A549 (cell line): ENCODE results near the gene CAMTA1. TPM values are rescaled to one million over a fixed set of nuclear protein-coding genes. Genes with fewer than 3 reads are reported as not detected.

ENCODE experiments used
- ATAC-seq, 2 experiments: fragments of 200-7000 bp in 1 of 2; fragments of >200 bp in 1 of 2; cut with Nextera tagmentation in 1 of 2; cut with Tn5 transposase in 1 of 2; 3 replicates each; pipeline versions ENCODE4 v1.8.0 to v1.9.1; 2018 to 2020; ENCODE audit warnings: mild to moderate bottlenecking in 1 of 2, moderate library complexity in 1 of 2
- CTCF ChIA-PET: fragments of 300-600 bp; sonication (Branson Sonifier 250); formaldehyde crosslinking; extraction: SDS; loops from one replicate; lab custom pipeline; 2021; ENCODE audit warnings: antibody characterized with exemption, inconsistent platforms; lab: Yijun Ruan, JAX
- POLR2A ChIA-PET: fragments of 350-600 bp; formaldehyde crosslinking; extraction: SDS; loops from one replicate; lab custom pipeline; 2021; ENCODE audit warnings: antibody characterized with exemption, inconsistent platforms; lab: Yijun Ruan, JAX
- DNase-seq, 2 experiments: peaks; one replicate each; pipeline versions ENCODE4 v3.0.0 to v3.0.0-alpha.2; 2011 to 2016; ENCODE audit warnings: low read depth in 1 of 2, low spot score in 1 of 2
- FAIRE-seq: peaks from 2 replicates; lab custom pipeline; 2011; peaks lifted over from hg19 to GRCh38; lab: Jason Lieb, UNC
- H3K27ac ChIP-seq, 2 experiments: fragments of >200 bp; sonication (Bioruptor Twin); formaldehyde crosslinking; 3 replicates each; pipeline ENCODE4 v1.5.1; 2016 to 2017
- H3K4me1 ChIP-seq: fragments of >200 bp; sonication (Bioruptor Twin); formaldehyde crosslinking; 3 replicates; pipeline ENCODE4 v1.6.1; 2016
- H3K4me2 ChIP-seq: fragments of >200 bp; sonication (Bioruptor Twin); formaldehyde crosslinking; 3 replicates; pipeline ENCODE4 v1.6.1; 2016
- H3K4me3 ChIP-seq: fragments of >200 bp; sonication (Bioruptor Twin); formaldehyde crosslinking; 3 replicates; pipeline ENCODE4 v1.5.1; 2016
- H3K9me3 ChIP-seq: fragments of >200 bp; sonication (Bioruptor Twin); formaldehyde crosslinking; 3 replicates; pipeline ENCODE4 v1.6.1; 2016
- BHLHE40 ChIP-seq: IDR thresholded peaks from 2 replicates; pipeline ENCODE4 v1.6.1; 2012; ENCODE audit warnings: low read depth, low read length, inconsistent platforms
- CEBPB ChIP-seq, 2 experiments: fragments of >200 bp in 1 of 2; sonication (Bioruptor Twin) in 1 of 2; formaldehyde crosslinking in 1 of 2; IDR thresholded peaks; 2 replicates each; pipeline ENCODE4 v1.6.1; 2012 to 2016
- EHF ChIP-seq: fragments of 250-450 bp; sonication (Bioruptor Pico); IDR thresholded peaks from 2 replicates; pipeline ENCODE4 v1.5.0; 2020; ENCODE audit warnings: mild to moderate bottlenecking
- ESRRA ChIP-seq: fragments of 150-350 bp; IDR thresholded peaks from 2 replicates; pipeline ENCODE4 v1.6.1; 2014; ENCODE audit warnings: mild to moderate bottlenecking, low read length, borderline replicate concordance
- FOXS1 ChIP-seq: fragments of 250-450 bp; sonication (Bioruptor Pico); IDR thresholded peaks from 2 replicates; pipeline ENCODE4 v1.5.0; 2020; ENCODE audit warnings: mild to moderate bottlenecking, moderate library complexity
- HES2 ChIP-seq: fragments of >200 bp; sonication (Bioruptor Twin); formaldehyde crosslinking; IDR thresholded peaks from 2 replicates; pipeline ENCODE4 v1.6.1; 2016
- HOXA7 ChIP-seq: fragments of 250-450 bp; sonication (Bioruptor Pico); IDR thresholded peaks from 2 replicates; pipeline ENCODE4 v1.5.0; 2020; ENCODE audit warnings: mild to moderate bottlenecking, moderate library complexity
- JUN ChIP-seq, 2 experiments: fragments of >200 bp; sonication (Bioruptor Twin); formaldehyde crosslinking; IDR thresholded peaks; 2 replicates in 1 of 2; 3 replicates in 1 of 2; pipeline ENCODE4 v1.6.1; 2016 to 2017
- MAFK ChIP-seq: fragments of 450-650 bp; IDR thresholded peaks from 2 replicates; pipeline ENCODE4 v1.6.1; 2014; ENCODE audit not compliant: partially characterized antibody
- MAZ ChIP-seq: fragments of 150-350 bp; IDR thresholded peaks from 2 replicates; pipeline ENCODE4 v1.6.1; 2014; ENCODE audit warnings: antibody characterized with exemption, low read depth, low read length, borderline replicate concordance
- PBX3 ChIP-seq: IDR thresholded peaks from 2 replicates; pipeline ENCODE4 v1.6.1; 2012
- POLR2AphosphoS2 ChIP-seq: conservative IDR thresholded peaks from 2 replicates; pipeline ENCODE4 v1.6.1; 2012; ENCODE audit warnings: low read length, improper control_type of control experiment, inconsistent platforms
- RAD21 ChIP-seq, 2 experiments: fragments of >200 bp in 1 of 2; sonication (Bioruptor Twin) in 1 of 2; formaldehyde crosslinking in 1 of 2; IDR thresholded peaks in 1 of 2; conservative IDR thresholded peaks in 1 of 2; 2 replicates in 1 of 2; 3 replicates in 1 of 2; pipeline ENCODE4 v1.6.1; 2012 to 2018; ENCODE audit warnings: inconsistent platforms in 1 of 2
- RARB ChIP-seq: fragments of 250-450 bp; sonication (Bioruptor Pico); IDR thresholded peaks from 2 replicates; pipeline ENCODE4 v1.8.0; 2021; ENCODE audit warnings: mild to moderate bottlenecking, moderate library complexity
- RFX5 ChIP-seq: fragments of 450-650 bp; IDR thresholded peaks from 2 replicates; pipeline ENCODE4 v1.7.1; 2014; ENCODE audit warnings: antibody characterized with exemption, mild to moderate bottlenecking, moderate library complexity
- RNF2 ChIP-seq: fragments of 200-600 bp; sonication (generic); IDR thresholded peaks from 2 replicates; pipeline ENCODE4 v1.6.1; 2016; ENCODE audit warnings: low read depth, mild to moderate bottlenecking, antibody characterized with exemption, moderate library complexity, borderline replicate concordance
- SMC3 ChIP-seq: fragments of >200 bp; sonication (Bioruptor Twin); formaldehyde crosslinking; IDR thresholded peaks from 3 replicates; pipeline ENCODE4 v1.6.1; 2018; ENCODE audit warnings: inconsistent platforms
- SREBF2 ChIP-seq: fragments of 450-650 bp; IDR thresholded peaks from 2 replicates; pipeline ENCODE4 v1.6.1; 2014; ENCODE audit warnings: mild to moderate bottlenecking, moderate library complexity
- ZC3H11A ChIP-seq: fragments of 450-650 bp; IDR thresholded peaks from 2 replicates; pipeline ENCODE4 v1.6.1; 2014; ENCODE audit warnings: antibody characterized with exemption, mild to moderate bottlenecking
- ZFP36 ChIP-seq: fragments of 450-650 bp; IDR thresholded peaks from 2 replicates; pipeline ENCODE4 v1.6.1; 2014; ENCODE audit warnings: borderline replicate concordance; ENCODE audit not compliant: partially characterized antibody
- WGBS: methylation state at CpG from one replicate; pipeline ENCODE4 v1.1.6; 2017; ENCODE audit errors: missing lambda C conversion rate; 5-methylcytosine and 5-hydroxymethylcytosine counted together
- polyA plus RNA-seq, 4 experiments: library from polyadenylated mRNA; depleted of rRNA in 3 of 4; stranded (reverse); fragments of >200 nt; fragmentation: RNase III in 1 of 4; extraction: RNeasy Plus Mini Kit Qiagen cat#74134 plus additional on column Dnase treatment in 1 of 4; gene quantifications; 2 replicates in 3 of 4; 3 replicates in 1 of 4; pipeline ENCODE4 v1.2.3, GENCODE V29; 2011 to 2017
- TF ChIP-seq, protein P1 (sequence below): IDR thresholded peaks from 2 replicates; pipeline ENCODE4 v1.6.1; 2012; ENCODE audit warnings: low read depth, borderline replicate concordance
- TF ChIP-seq, protein P2 (sequence below): fragments of >200 bp; sonication (Bioruptor Twin); formaldehyde crosslinking; IDR thresholded peaks from 3 replicates; pipeline ENCODE4 v1.5.1; 2016
- TF ChIP-seq, protein P3 (sequence below): IDR thresholded peaks from 2 replicates; pipeline ENCODE4 v1.6.1; 2012
- TF ChIP-seq, protein P4 (sequence below): fragments of 200-600 bp; sonication (generic); IDR thresholded peaks from 2 replicates; pipeline ENCODE4 v1.6.1; 2016; ENCODE audit warnings: antibody characterized with exemption, mild to moderate bottlenecking, moderate library complexity

The CAMTA1 gene
- polyA plus RNA-seq, 2 of the 4 experiments (the other 2 are of a cell fraction): 58.8 to 75.0 TPM

DNA sequence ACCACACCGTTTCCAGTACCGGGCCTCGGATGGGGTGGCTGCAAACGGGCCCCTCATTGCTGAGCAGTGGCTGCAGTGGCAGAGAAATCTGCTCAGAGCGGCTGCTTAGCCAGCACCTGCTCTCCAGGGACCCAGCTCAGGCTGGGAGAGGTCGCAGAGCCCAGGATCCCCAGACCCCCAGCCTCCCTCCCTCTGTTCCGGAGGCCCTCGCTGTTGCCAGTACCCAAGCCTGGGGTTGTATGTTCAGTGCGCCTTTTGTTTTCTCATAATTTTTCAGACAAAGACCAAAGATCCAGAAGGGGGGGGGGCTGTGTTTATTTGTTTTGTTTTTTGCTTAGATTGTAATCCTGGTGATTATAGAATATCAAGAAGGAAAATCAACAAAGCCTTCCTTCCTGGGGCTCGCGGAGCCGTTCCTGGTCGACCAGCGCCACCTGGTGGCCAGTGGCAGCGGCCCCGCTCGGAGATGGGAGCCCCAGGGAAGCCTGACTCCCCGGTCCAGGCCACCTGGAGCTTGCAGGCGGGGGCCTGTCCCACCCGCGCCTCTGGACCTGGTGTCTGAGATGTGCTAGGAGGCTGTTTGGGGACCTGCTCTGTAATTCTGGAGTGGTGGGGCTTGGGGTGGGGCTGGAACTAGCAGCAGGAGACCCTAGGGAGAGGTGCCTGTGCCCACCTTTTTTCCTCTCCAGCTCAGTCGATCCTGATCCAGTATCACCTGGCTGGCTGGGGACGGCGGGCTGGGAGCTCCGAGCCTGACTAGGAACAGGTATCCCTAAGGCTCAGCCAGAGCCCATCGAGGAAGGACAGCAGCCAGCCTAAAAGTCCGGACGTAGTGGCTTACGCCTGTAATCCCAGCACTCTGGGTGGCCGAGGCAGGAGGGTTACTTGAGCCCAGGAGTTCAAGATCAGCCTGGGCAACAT is 862.0 kb downstream of the CAMTA1 start:
- ATAC-seq: peak; percentile 69 to 92; a peak in 5 of 6 replicates
- Histone ChIP-seq H3K4me3 (no peak overlapping the region), H3K27ac (peak overlapping the region; percentile 55 to 92)
- POLR2A ChIA-PET: interaction anchor here (0.5 kb wide), 1 partner anchor 490 kb away, joined by 11 read pairs; no protein-coding TSS in a partner anchor
- TF ChIP-seq, protein P1, sequence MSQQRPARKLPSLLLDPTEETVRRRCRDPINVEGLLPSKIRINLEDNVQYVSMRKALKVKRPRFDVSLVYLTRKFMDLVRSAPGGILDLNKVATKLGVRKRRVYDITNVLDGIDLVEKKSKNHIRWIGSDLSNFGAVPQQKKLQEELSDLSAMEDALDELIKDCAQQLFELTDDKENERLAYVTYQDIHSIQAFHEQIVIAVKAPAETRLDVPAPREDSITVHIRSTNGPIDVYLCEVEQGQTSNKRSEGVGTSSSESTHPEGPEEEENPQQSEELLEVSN: no peak
- TF ChIP-seq, protein P2, sequence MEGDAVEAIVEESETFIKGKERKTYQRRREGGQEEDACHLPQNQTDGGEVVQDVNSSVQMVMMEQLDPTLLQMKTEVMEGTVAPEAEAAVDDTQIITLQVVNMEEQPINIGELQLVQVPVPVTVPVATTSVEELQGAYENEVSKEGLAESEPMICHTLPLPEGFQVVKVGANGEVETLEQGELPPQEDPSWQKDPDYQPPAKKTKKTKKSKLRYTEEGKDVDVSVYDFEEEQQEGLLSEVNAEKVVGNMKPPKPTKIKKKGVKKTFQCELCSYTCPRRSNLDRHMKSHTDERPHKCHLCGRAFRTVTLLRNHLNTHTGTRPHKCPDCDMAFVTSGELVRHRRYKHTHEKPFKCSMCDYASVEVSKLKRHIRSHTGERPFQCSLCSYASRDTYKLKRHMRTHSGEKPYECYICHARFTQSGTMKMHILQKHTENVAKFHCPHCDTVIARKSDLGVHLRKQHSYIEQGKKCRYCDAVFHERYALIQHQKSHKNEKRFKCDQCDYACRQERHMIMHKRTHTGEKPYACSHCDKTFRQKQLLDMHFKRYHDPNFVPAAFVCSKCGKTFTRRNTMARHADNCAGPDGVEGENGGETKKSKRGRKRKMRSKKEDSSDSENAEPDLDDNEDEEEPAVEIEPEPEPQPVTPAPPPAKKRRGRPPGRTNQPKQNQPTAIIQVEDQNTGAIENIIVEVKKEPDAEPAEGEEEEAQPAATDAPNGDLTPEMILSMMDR: peak; percentile 83
- no peak for TF ChIP-seq JUN (IDR thresholded peaks at IDR 0.05)
- no peak for TF ChIP-seq MAZ
- TF ChIP-seq RNF2: no peak
- no peak for TF ChIP-seq BHLHE40
- TF ChIP-seq PBX3: no peak
- peak; percentile 93 for TF ChIP-seq SMC3
- TF ChIP-seq EHF (CRISPR knock-in tag): no peak
- TF ChIP-seq, protein P3, sequence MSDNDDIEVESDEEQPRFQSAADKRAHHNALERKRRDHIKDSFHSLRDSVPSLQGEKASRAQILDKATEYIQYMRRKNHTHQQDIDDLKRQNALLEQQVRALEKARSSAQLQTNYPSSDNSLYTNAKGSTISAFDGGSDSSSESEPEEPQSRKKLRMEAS: 0 out of 2 replicates have a peak, but pooled peaks have one; percentile 15
- no peak for TF ChIP-seq ZFP36
- TF ChIP-seq HES2: no peak
- peak; percentile 90 to 97 for TF ChIP-seq RAD21 (conservative IDR thresholded peaks at IDR 0.05 in 1 of 2, IDR thresholded peaks at IDR 0.05 in 1 of 2)
- TF ChIP-seq ESRRA: no peak
- no peak for TF ChIP-seq FOXS1 (CRISPR knock-in tag)
- TF ChIP-seq, all 56 proteins: peak for 4
- DNase-seq: peak; percentile 46 to 88
- no peaks in the 10 kb centered on the region for H3K9me3 ChIP-seq
- FAIRE-seq: no peak
- no peak overlapping the region for H3K4me2 ChIP-seq
- WGBS: 40% methylated on average over 5 of the region's 30 CpGs
- CTCF ChIA-PET: interaction anchor here (0.6 to 3.9 kb wide), 37 partner anchors 12 to 929 kb away, joined by 3 to 49 read pairs (median 4); no protein-coding TSS in a partner anchor
- H3K4me1 ChIP-seq: peaks cover 4% of the 10 kb centered on the region; the same call in 2 of the 3 replicates

- peak overlapping the region; percentile 38 to 92; a peak in 5 of 6 replicates for H3K27ac ChIP-seq
- DNase-seq: peak in 1 of 2 experiments; percentile 14
- TF ChIP-seq BHLHE40: no peak
- no peak for TF ChIP-seq MAFK
- no peak for TF ChIP-seq HOXA7 (CRISPR knock-in tag)
- TF ChIP-seq SREBF2: no peak
- TF ChIP-seq SMC3: no peak
- no peak for TF ChIP-seq POLR2AphosphoS2
- TF ChIP-seq CEBPB (IDR thresholded peaks at IDR 0.05): no peak
- TF ChIP-seq, protein P4, sequence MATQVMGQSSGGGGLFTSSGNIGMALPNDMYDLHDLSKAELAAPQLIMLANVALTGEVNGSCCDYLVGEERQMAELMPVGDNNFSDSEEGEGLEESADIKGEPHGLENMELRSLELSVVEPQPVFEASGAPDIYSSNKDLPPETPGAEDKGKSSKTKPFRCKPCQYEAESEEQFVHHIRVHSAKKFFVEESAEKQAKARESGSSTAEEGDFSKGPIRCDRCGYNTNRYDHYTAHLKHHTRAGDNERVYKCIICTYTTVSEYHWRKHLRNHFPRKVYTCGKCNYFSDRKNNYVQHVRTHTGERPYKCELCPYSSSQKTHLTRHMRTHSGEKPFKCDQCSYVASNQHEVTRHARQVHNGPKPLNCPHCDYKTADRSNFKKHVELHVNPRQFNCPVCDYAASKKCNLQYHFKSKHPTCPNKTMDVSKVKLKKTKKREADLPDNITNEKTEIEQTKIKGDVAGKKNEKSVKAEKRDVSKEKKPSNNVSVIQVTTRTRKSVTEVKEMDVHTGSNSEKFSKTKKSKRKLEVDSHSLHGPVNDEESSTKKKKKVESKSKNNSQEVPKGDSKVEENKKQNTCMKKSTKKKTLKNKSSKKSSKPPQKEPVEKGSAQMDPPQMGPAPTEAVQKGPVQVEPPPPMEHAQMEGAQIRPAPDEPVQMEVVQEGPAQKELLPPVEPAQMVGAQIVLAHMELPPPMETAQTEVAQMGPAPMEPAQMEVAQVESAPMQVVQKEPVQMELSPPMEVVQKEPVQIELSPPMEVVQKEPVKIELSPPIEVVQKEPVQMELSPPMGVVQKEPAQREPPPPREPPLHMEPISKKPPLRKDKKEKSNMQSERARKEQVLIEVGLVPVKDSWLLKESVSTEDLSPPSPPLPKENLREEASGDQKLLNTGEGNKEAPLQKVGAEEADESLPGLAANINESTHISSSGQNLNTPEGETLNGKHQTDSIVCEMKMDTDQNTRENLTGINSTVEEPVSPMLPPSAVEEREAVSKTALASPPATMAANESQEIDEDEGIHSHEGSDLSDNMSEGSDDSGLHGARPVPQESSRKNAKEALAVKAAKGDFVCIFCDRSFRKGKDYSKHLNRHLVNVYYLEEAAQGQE: no peak
- TF ChIP-seq ZC3H11A: no peak
- no peak for TF ChIP-seq ESRRA
- no peak for TF ChIP-seq RARB (CRISPR knock-in tag)
- TF ChIP-seq JUN (IDR thresholded peaks at IDR 0.05): no peak
- TF ChIP-seq RFX5: no peak
- TF ChIP-seq, all 56 proteins: peak for 0
- ChIA-PET POLR2A (no interaction called here), CTCF (interaction anchor here (0.8 to 3.9 kb wide), 9 partner anchors 9 to 947 kb away, joined by 3 to 49 read pairs (median 4); partner anchors contain the start of gene DNAJC11)
- Histone ChIP-seq H3K9me3 (no peaks in the 10 kb centered on the region), H3K4me2 (no peak overlapping the region), H3K4me1 (peaks cover 4% of the 10 kb centered on the region; the same call in 2 of the 3 replicates), H3K4me3 (no peak overlapping the region)
- ATAC-seq (no peak), FAIRE-seq (no peak)
- WGBS: 79% methylated on average over 9 of the region's 14 CpGs
Measured at GRCh38 chr1:7648761-7649384, 863.6 kb downstream of the CAMTA1 start.
